ENCODE measurements around the gene MPG.
"Not testable (repeated sequence)": the region's sequence is repeated elsewhere in the genome, so short reads cannot be mapped to it uniquely, and the experiment has no call there.

Gene MPG

GRCh38 chr16:77807-78443 lies at the start of gene MPG:
Gene MPG, plus strand, starts transcription at chr16:78225. Its CDS starts 85 bp downstream, at chr16:78310.
- peak; percentile 21 for DNase-seq

- DNase-seq: not testable (repeated sequence)
Measured at GRCh38 chr16:30627-31026, 47.4 kb upstream of the MPG start.

- DNase-seq: not testable (repeated sequence)
Measured at GRCh38 chr16:33154-33876, 44.7 kb upstream of the MPG start.

- DNase-seq: no peak
Measured at GRCh38 chr16:33877-34647, 44.0 kb upstream of the MPG start.

GRCh38 chr16:34648-34987 lies 43.4 kb upstream of the MPG start:
- no peak for DNase-seq

GRCh38 chr16:35011-35677 lies 42.9 kb upstream of the MPG start:
- no peak for DNase-seq

- no peak for DNase-seq
Measured at GRCh38 chr16:35678-36305, 42.2 kb upstream of the MPG start.

GRCh38 chr16:36336-36984 lies 41.6 kb upstream of the MPG start:
- no peak for DNase-seq

- DNase-seq: no peak
Measured at GRCh38 chr16:37511-37910, 40.5 kb upstream of the MPG start.

GRCh38 chr16:38206-38605 lies 39.8 kb upstream of the MPG start:
- not testable (repeated sequence) for DNase-seq

GRCh38 chr16:38941-39892 lies 38.8 kb upstream of the MPG start:
- DNase-seq: peak; percentile 45

- no peak for DNase-seq
Measured at GRCh38 chr16:41439-42068, 36.5 kb upstream of the MPG start.

GRCh38 chr16:42069-42457 lies 36.0 kb upstream of the MPG start:
- DNase-seq: no peak

- no peak for DNase-seq
Measured at GRCh38 chr16:42691-43090, 35.3 kb upstream of the MPG start.

GRCh38 chr16:43294-43693 lies 34.7 kb upstream of the MPG start:
- DNase-seq: no peak

- DNase-seq: no peak
Measured at GRCh38 chr16:44655-45054, 33.4 kb upstream of the MPG start.

GRCh38 chr16:45454-45853 lies 32.6 kb upstream of the MPG start:
- no peak for DNase-seq

GRCh38 chr16:46510-46909 lies 31.5 kb upstream of the MPG start:
- not testable (repeated sequence) for DNase-seq

- no peak for DNase-seq
Measured at GRCh38 chr16:47234-47633, 30.8 kb upstream of the MPG start.

- DNase-seq: no peak
Measured at GRCh38 chr16:50769-51591, 27.0 kb upstream of the MPG start.

Data from NCI-H2029 treated with DMSO at 0.1 percent for 48 hours (cell line).